Transverse colon (tissue), 4 donors: Measurements from ENCODE around the gene THEM5. TPM values are rescaled to one million over a fixed set of nuclear protein-coding genes. Genes with fewer than 3 reads are reported as not detected.

Experiments
- DNase-seq: peaks from one replicate; pipeline ENCODE4 v3.0.0-alpha.2; 2019
- H3K27ac ChIP-seq, 4 donors: fragments of 200-600 bp; sonication (generic); 2 replicates each; pipeline ENCODE4 v1.5.1; 2016 to 2018; ENCODE audit warnings: inconsistent platforms in 4 of 4
- H3K27me3 ChIP-seq: fragments of 200-600 bp; sonication (generic); 2 replicates; pipeline ENCODE4 v1.5.1; 2017; ENCODE audit warnings: inconsistent platforms
- H3K36me3 ChIP-seq, 4 donors: fragments of 200-600 bp; sonication (generic); 2 replicates each; pipeline ENCODE4 v1.5.1; 2017 to 2019; ENCODE audit warnings: inconsistent platforms in 4 of 4
- H3K4me1 ChIP-seq, 4 donors: fragments of 200-600 bp; sonication (generic); 2 replicates each; pipeline ENCODE4 v1.5.1; 2017 to 2020; ENCODE audit warnings: inconsistent platforms in 4 of 4
- H3K4me3 ChIP-seq, 4 donors: fragments of 200-600 bp; sonication (generic); 1 replicate in 1 of 4; 2 replicates in 3 of 4; pipeline versions ENCODE4 v1.5.1 to v1.6.1; 2017 to 2019; ENCODE audit warnings: inconsistent platforms in 4 of 4
- H3K9me3 ChIP-seq, 2 donors: fragments of 200-600 bp; sonication (generic); 2 replicates each; pipeline ENCODE4 v1.5.1; 2017 to 2019; ENCODE audit warnings: inconsistent platforms in 2 of 2
- EP300 ChIP-seq: sonication (generic); formaldehyde crosslinking; IDR thresholded peaks from one replicate; pipeline ENCODE4 v1.6.1; 2017; ENCODE audit warnings: antibody characterized with exemption, low read depth
- POLR2A ChIP-seq: fragments of 450-650 bp; IDR thresholded peaks from one replicate; pipeline ENCODE4 v1.6.1; 2016; ENCODE audit warnings: antibody characterized with exemption, mild to moderate bottlenecking, moderate library complexity
- POLR2AphosphoS5 ChIP-seq, 3 donors: sonication (generic); formaldehyde crosslinking; IDR thresholded peaks; one replicate each; pipeline ENCODE4 v1.6.1; 2016; ENCODE audit warnings: antibody characterized with exemption in 3 of 3
- WGBS, 2 donors: methylation state at CpG; one replicate each; pipeline ENCODE4 v1.1.5; 2018; ENCODE audit warnings: low coverage in 1 of 2; 5-methylcytosine and 5-hydroxymethylcytosine counted together
- in situ Hi-C, 4 donors: fragments of 200-750 bp; cut with MboI; loops; one replicate each; pipeline versions ENCODE4 v1.15.0 to v1.15.1; 2017; ENCODE audit warnings: low sequenced_read_pairs in 3 of 4, low pct_ligation_motif_present in 1 of 4, low pct_unique_long_range_greater_than_20kb in 1 of 4
- intact Hi-C: fragments of 100-400 bp; cut with DNase I; formaldehyde crosslinking; loops from one replicate; pipeline ENCODE4 v1.15.1; 2023; ENCODE audit warnings: low total_unique reads
- total RNA-seq, 4 donors: library from RNA; depleted of rRNA; stranded (reverse); fragments of >200 nt; gene quantifications; one replicate each; pipeline ENCODE4 v1.1.0, GENCODE V29; 2016
- TF ChIP-seq, protein P1 (sequence below), 5 experiments: fragments of 200-600 bp in 3 of 5; fragments of 450-650 bp in 2 of 5; sonication (generic) in 3 of 5; IDR thresholded peaks; 1 replicate in 2 of 5; 2 replicates in 3 of 5; pipeline ENCODE4 v1.5.1; 2016 to 2017; ENCODE audit warnings: antibody characterized with exemption in 5 of 5, inconsistent platforms in 3 of 5, mild to moderate bottlenecking in 2 of 5, moderate library complexity in 1 of 5

THEM5 gene
- total RNA-seq, 4 donors from 2014 or later, result not detected

DNA sequence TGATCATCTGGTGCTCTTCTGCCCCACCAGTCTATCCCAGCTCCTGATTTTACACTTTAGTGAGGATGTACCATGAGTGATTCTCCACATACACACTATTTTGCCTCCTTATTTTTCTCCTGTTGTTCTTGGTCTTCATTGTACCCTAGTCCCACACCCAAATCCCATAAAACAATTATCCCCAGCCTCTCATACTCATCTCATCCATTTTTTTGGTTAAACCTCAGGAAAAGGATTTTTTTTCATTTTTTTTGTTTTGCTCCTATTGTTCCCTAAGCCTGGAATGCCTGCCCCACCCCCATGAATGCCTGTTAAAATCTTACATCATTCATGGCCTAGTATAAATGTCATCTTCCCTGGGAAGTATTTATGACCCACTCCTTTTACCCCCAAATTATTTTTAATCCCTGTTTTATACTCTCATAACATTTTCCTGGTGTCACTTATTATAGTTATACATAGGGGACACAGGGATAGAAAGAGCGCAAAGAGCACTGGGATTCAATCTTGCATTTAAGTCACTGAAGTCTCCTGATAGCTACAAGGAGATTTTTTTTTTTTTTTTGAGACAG lies 43.4 kb downstream of the THEM5 start:
- intact Hi-C loops, result no loop called here
- no peak overlapping the region for H3K4me3 ChIP-seq
- H3K4me1 ChIP-seq, result no peaks in the 10 kb centered on the region
- no peak for TF ChIP-seq POLR2AphosphoS5 (IDR thresholded peaks at IDR 0.05)
- TF ChIP-seq, protein P1, sequence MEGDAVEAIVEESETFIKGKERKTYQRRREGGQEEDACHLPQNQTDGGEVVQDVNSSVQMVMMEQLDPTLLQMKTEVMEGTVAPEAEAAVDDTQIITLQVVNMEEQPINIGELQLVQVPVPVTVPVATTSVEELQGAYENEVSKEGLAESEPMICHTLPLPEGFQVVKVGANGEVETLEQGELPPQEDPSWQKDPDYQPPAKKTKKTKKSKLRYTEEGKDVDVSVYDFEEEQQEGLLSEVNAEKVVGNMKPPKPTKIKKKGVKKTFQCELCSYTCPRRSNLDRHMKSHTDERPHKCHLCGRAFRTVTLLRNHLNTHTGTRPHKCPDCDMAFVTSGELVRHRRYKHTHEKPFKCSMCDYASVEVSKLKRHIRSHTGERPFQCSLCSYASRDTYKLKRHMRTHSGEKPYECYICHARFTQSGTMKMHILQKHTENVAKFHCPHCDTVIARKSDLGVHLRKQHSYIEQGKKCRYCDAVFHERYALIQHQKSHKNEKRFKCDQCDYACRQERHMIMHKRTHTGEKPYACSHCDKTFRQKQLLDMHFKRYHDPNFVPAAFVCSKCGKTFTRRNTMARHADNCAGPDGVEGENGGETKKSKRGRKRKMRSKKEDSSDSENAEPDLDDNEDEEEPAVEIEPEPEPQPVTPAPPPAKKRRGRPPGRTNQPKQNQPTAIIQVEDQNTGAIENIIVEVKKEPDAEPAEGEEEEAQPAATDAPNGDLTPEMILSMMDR (IDR thresholded peaks at IDR 0.05), result no peak
- no peak for TF ChIP-seq POLR2A
- TF ChIP-seq EP300, result no peak
- H3K36me3 ChIP-seq, result no peaks in the 10 kb centered on the region
- no peak for DNase-seq
- no peaks in the 10 kb centered on the region for H3K9me3 ChIP-seq
- H3K27me3 ChIP-seq, result no peaks in the 10 kb centered on the region
- 90 to 93% methylated on average over 1 of the region's 1 CpG for WGBS, 2 donors
- no peak overlapping the region for H3K27ac ChIP-seq
- in situ Hi-C loops, result loop anchor here in 1 of 4 donors (10.0 kb wide), 1 partner anchor 55 kb away; no protein-coding TSS in a partner anchor

DNA sequence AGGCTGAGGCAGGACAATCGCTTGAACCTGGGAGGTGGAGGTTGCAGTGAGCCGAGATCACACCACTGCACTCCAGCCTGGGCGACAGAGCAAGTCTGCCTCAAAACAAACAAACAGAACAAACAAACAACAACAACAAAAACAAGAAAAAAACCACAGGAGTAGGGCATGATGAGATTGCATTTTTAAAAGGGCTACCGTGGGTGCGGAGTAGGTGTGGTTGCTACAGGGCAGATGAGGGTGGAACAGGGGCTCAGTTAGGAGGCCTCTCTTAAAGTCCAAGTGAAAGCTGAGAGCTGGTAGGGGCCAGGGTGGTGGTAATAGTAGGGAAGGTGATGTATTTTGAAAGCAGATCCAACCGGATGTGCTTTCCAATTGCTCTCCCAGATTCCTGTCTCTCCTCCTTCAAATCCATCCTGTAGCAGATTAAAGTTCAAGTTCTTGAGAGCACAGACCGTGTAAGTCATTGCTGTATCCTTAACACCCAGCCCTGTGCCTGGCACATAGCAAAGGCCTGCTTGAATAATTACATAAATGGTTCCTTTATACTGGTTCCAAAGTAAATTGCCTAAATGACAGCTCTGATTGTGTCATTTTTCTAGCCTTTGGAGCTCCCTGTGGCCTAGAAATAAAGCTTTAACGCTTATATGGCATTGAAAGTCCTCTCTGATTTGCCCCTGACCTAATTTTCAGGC lies 44.1 kb downstream of the THEM5 start:
- 65 to 81% methylated on average over 3 to 8 of the region's 8 CpGs for WGBS, 2 donors
- H3K27ac ChIP-seq, result no peak overlapping the region
- no peaks in the 10 kb centered on the region for H3K4me1 ChIP-seq
- DNase-seq, result no peak
- TF ChIP-seq EP300, result no peak
- TF ChIP-seq, protein P1 (IDR thresholded peaks at IDR 0.05), result no peak
- TF ChIP-seq POLR2AphosphoS5 (IDR thresholded peaks at IDR 0.05), result no peak
- no peak for TF ChIP-seq POLR2A
- no peaks in the 10 kb centered on the region for H3K9me3 ChIP-seq
- in situ Hi-C loops (no loop called here), intact Hi-C loops (no loop called here)
- no peaks in the 10 kb centered on the region for H3K27me3 ChIP-seq
- no peaks in the 10 kb centered on the region for H3K36me3 ChIP-seq
- H3K4me3 ChIP-seq, result no peak overlapping the region

DNA sequence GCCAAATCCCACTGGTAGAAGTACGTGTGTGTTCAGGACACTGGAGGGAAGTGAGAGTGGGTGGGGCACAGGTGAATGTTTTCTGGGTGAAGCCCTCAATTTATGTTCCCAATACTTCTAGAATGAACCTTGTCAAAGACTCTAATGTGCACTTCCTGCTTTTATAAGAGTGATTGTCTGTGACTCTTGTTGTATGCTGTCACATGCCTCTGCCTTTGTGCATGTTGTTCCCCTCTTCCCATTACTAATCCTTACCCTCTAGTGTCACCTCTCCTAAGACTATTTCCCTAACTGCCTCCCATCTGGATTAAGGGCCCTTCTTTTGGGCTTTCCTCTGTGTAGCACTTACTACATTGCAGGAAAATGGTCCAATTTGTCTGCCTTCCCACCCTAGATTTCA lies 45.7 kb downstream of the THEM5 start:
- no peak overlapping the region for H3K27ac ChIP-seq
- TF ChIP-seq POLR2AphosphoS5 (IDR thresholded peaks at IDR 0.05) (no peak), EP300 (no peak), POLR2A (no peak)
- TF ChIP-seq, protein P1 (IDR thresholded peaks at IDR 0.05), result no peak
- no peaks in the 10 kb centered on the region for H3K9me3 ChIP-seq
- H3K27me3 ChIP-seq, result no peaks in the 10 kb centered on the region
- no peak overlapping the region for H3K4me3 ChIP-seq
- 76% methylated on average over 1 of the region's 1 CpG; no CpG with 5 or more reads in 1 of the 2 donors for WGBS, 2 donors
- no peaks in the 10 kb centered on the region for H3K36me3 ChIP-seq
- H3K4me1 ChIP-seq, result no peaks in the 10 kb centered on the region
- in situ Hi-C loops, result no loop called here
- no peak for DNase-seq
- intact Hi-C loops, result no loop called here

DNA sequence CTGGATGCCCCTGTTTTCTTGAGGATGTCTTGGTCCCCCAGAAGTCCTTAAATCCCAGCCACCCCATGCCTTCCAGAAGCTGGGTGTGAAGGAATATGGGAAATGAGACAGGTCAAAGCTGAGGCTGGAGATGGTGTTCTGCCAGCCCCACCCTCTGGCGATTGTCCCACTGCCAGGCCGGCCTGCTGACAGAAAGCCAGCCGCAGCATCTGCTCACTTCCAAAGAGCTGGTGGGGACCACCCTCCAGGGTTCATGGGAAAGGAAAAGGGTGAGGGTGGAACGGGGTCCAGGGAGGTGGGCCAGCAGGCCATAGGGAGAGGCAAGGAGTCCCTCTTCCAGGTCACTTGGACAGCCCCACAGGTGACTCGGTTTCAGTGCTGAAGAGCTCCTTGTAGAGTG lies 46.4 kb downstream of the THEM5 start:
- 70% methylated on average over 5 of the region's 5 CpGs; no CpG with 5 or more reads in 1 of the 2 donors for WGBS, 2 donors
- in situ Hi-C loops, result no loop called here

More for the DNA sequence above, 46.4 kb downstream of the THEM5 start:
- H3K27me3 ChIP-seq, result peaks cover under 1% of the 10 kb centered on the region
- no peak for TF ChIP-seq POLR2A
- no peak for TF ChIP-seq POLR2AphosphoS5 (IDR thresholded peaks at IDR 0.05)
- TF ChIP-seq, protein P1 (IDR thresholded peaks at IDR 0.05), result no peak
- TF ChIP-seq EP300, result no peak
- no peak overlapping the region for H3K27ac ChIP-seq
- no peak for DNase-seq
- H3K4me3 ChIP-seq, result no peak overlapping the region
- H3K9me3 ChIP-seq, result no peaks in the 10 kb centered on the region
- no peaks in the 10 kb centered on the region for H3K4me1 ChIP-seq
- intact Hi-C loops, result no loop called here
- no peaks in the 10 kb centered on the region for H3K36me3 ChIP-seq
